ENCODE data around the gene RAMACL. TPM values are rescaled to one million over a fixed set of nuclear protein-coding genes. Genes with fewer than 3 reads are reported as not detected.
"Not testable (repeated sequence)": the region's sequence is repeated elsewhere in the genome, so short reads cannot be mapped to it uniquely, and the experiment has no call there.

RAMACL gene
- total RNA-seq (under 1 TPM; 0.44 to 0.82 TPM), total RNA-seq (0.53 to 4.4 reads per million in 2 donors)

DNA sequence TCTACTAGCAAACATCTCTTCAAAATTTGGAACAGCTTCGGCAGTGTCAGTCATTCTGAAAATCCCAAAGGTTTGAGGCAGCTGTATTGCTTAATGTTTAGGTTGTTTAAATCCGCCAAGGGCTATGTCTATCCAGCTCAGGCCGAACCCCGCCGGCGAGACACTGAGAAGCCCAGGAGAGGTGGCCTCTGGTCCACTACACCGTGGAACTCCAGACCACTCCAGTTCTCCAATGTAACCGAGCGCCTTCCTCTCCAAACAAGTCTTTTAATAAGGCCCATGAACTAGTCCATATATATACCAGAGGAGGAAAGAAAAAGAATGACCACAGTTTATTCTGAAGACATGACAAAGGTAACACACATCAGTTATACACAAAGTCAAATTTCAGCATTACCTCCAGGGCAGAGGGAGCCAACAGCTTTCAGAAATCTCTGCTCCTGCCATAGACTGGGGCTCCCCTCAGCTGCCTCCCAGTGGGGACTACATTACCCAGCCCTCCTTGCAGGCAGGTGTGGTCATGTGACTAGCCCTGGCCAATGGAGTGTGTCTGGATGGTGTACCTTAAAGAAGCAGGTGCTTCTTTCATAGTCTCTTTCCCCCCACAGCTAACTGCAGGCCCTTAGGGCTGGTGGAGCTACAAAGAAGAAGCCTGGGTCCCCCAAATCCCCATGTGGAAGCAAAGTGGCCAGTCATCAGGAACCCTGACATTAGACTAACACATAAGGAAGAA lies at the start of gene RAMACL:
Gene RAMACL (minus strand): TSS at position 255 of the 733 bp plus-strand sequence. CDS start 201 bp downstream, at position 54.
- no peaks in the 10 kb centered on the region for H3K9me3 ChIP-seq (ENCODE audit: control insufficient read depth, low read length, poor library complexity, severe bottlenecking)
- no peak within 1 kb of the TSS for H3K27ac Mint-ChIP-seq
- peaks cover 5% of the 10 kb centered on the region for H3K27me3 Mint-ChIP-seq
- DNase-seq (peak in 2 of 3 donors; percentile 19 to 25), ATAC-seq (peak; percentile 96)
- H3K4me3 Mint-ChIP-seq: no peak within 1 kb of the TSS
- H3K4me1 Mint-ChIP-seq: peaks cover 4% of the 10 kb centered on the region
- H3K36me3 Mint-ChIP-seq (ENCODE audit: low read depth): no peaks in the 10 kb centered on the region

DNA sequence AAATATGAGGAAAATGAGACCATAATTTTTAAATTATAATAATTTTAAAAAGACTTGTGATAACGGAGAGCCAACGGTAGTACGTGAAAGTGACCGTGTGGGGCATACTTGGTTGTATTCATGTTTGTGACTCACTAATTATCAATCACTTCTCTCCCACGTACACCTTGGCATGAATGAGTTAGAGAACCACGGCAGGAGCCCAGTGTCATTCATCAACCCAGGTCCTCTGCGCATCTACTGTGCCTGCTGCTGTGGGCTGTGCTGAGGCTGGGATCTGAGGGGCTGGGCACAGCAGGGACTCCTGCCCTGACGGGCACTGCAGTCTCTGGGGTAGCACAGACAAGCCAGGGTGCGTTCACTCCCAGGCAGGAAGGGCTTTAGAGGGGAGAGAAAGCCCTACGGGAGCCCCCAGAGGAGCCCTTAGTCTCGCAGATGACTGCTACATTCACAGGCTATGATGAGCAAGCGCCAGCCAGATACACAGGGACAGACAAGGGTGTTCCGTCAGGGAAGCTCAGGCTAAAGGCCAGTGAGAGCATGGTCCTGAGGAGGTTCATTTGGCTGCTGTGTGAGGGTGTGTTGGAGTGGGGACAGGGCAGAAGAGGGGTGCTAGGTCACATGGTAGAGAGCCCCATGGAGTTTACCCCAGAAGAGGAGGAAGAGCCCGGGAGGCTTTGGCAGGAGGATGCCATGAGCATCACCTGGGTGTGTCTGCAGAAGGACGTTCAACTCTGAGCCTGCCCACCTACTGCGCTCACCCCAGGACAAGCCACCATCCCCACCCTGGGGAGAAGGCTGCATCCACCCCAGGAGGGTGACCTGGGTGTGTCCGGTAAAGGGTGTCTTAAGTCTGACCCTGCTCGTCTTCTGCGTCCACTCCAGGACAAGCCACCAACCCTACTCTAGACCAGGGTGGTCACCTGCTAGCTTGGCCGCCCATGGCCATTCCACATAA lies 48.8 kb upstream of the RAMACL start:
- H3K27me3 Mint-ChIP-seq: peaks cover 68% of the 10 kb centered on the region
- peaks cover 23% of the 10 kb centered on the region for H3K4me1 Mint-ChIP-seq
- H3K27ac Mint-ChIP-seq: no peak overlapping the region
- H3K9me3 ChIP-seq (ENCODE audit: control insufficient read depth, low read length, poor library complexity, severe bottlenecking): no peaks in the 10 kb centered on the region
- H3K36me3 Mint-ChIP-seq (ENCODE audit: low read depth): peaks cover 10% of the 10 kb centered on the region
- DNase-seq (no peak), ATAC-seq (no peak)
- no peak overlapping the region for H3K4me3 Mint-ChIP-seq

DNA sequence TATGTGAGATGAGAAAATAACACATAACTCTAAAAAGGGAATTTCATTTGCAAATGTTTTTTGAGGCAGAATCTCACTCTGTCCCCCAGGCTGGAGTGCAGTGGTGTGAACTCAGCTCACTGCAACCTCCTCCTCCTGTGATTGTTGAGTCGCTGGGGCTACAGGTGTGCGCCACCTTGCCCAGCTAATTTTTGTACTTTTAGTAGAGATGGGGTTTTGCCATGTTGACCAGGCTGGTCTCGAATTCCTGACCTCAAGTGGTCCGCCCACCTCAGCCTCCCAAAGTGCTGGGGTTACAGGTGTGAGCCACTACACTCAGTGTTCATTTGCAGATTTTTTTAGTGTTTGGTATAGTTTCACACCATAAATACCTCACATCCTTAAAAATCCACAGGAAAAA lies 48.1 kb upstream of the RAMACL start:
- ATAC-seq; H3K36me3 Mint-ChIP-seq (ENCODE audit: low read depth); H3K27ac Mint-ChIP-seq; H3K4me3 Mint-ChIP-seq; H3K9me3 ChIP-seq (ENCODE audit: control insufficient read depth, low read length, poor library complexity, severe bottlenecking); DNase-seq: not testable (repeated sequence)
- Mint-ChIP-seq H3K4me1 (peaks cover 19% of the 10 kb centered on the region), H3K27me3 (peaks cover 66% of the 10 kb centered on the region)

DNA sequence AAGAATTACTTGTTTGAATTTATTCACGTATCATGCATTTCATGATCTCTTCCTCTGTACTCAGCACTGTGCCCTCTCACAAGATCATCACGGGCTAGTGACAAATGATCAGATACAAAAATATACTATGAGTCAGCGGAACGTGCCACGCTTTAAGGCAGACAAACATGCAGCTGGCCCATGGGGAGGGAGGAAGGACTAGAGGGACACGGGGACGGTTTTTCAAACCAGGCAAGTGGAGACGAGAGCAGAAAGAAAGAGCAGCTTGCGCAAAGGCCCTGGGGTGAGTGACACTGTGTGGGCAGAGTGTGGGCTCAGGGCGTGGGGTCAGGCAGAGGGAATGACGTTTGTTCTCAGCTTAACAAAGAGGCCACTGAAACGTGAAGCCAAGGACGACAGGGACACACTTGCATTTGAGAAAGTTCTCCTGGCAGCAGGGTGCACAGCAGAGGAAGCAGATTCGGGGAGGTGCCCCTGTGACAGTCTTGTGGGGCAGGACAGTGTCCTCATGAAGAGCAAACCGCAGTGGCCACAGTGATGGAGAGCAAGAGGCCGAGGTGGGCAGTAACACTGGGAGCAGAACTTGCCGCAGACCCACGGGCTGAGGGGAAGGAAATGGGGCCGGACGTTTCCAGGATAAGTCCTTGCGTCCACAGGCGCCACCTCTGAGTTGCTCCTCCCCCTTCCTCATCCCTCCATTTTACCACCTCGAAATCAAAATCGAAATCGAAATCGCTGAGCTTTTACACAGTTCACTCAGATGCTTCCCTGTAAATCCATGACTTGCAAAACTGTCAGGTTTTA lies 47.5 kb upstream of the RAMACL start:
- no peak for DNase-seq
- no peaks in the 10 kb centered on the region for H3K9me3 ChIP-seq (ENCODE audit: control insufficient read depth, low read length, poor library complexity, severe bottlenecking)
- H3K27me3 Mint-ChIP-seq: peaks cover 65% of the 10 kb centered on the region
- peaks cover 16% of the 10 kb centered on the region for H3K4me1 Mint-ChIP-seq
- H3K4me3 Mint-ChIP-seq: no peak overlapping the region
- H3K36me3 Mint-ChIP-seq (ENCODE audit: low read depth): peaks cover 10% of the 10 kb centered on the region
- ATAC-seq: no peak
- no peak overlapping the region for H3K27ac Mint-ChIP-seq

DNA sequence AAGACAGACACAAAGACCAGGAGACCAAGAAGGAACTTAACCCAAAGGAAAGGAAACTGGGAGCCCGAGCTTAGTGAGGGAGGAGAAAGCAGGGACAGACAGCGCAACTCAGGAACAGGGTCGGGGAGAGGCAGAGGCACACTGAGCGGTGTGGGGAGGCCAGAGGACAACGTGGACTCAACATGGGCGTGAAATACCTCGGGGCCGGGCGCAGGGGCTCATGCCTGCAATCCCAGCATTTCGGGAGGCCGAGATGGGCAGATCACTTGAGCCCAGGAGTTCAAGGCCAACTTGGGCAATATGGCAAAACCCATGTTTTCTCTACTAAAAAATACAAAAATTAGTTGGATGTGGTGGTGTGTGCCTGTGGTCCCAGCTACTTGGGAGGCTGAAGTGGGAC lies 46.3 kb upstream of the RAMACL start:
- Mint-ChIP-seq H3K27ac (no peak overlapping the region), H3K36me3 (ENCODE audit: low read depth) (peaks cover 7% of the 10 kb centered on the region), H3K27me3 (peaks cover 55% of the 10 kb centered on the region), H3K4me3 (no peak overlapping the region), H3K4me1 (peaks cover 20% of the 10 kb centered on the region)
- ATAC-seq: no peak
- no peaks in the 10 kb centered on the region for H3K9me3 ChIP-seq (ENCODE audit: control insufficient read depth, low read length, poor library complexity, severe bottlenecking)
- no peak for DNase-seq

DNA sequence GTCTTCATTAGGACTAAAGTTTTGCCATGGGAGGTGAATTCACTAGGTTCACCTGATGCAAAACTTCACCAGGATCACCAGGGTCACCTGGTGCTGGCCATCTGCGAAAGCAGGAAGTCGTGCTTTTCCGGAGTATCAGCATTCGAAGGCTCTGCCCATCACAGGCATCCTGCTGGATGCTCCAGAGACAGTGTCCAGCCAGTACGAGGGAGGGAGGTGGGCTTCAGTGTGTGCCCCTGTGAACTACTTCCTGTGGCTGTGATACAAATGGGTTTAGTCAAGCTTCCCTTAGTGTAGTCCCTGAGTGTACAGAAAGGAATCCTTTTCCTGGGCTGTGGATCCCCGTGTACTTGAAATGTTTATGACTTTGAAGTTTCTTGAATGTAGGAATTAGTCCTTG lies 44.0 kb upstream of the RAMACL start:
- Mint-ChIP-seq H3K27me3 (peaks cover 45% of the 10 kb centered on the region), H3K4me1 (peaks cover 26% of the 10 kb centered on the region), H3K36me3 (ENCODE audit: low read depth) (peaks cover 7% of the 10 kb centered on the region), H3K27ac (no peak overlapping the region), H3K4me3 (no peak overlapping the region)
- DNase-seq (no peak), ATAC-seq (no peak)
- H3K9me3 ChIP-seq (ENCODE audit: control insufficient read depth, low read length, poor library complexity, severe bottlenecking): no peaks in the 10 kb centered on the region

DNA sequence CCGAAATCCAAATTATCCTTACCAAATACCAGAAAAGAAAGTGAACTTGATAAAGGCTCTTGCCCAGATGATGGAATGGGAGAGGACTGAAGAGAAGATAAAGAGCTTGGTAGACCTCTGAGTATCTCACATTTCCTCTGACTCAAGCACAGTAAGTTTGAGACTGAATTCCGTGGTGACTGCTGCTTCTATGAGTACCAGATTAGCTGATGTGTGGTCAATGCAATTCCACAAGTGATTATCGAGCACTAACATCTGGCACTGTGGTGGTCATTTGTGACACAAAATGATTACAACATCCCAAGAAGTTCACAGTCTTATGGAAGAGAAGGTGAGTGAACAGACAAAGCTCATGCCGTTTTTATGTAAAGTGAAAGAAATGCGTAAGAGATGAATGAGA lies 43.1 kb upstream of the RAMACL start:
- H3K27ac Mint-ChIP-seq: no peak overlapping the region
- H3K36me3 Mint-ChIP-seq (ENCODE audit: low read depth): peaks cover 7% of the 10 kb centered on the region
- no peak overlapping the region for H3K4me3 Mint-ChIP-seq
- no peaks in the 10 kb centered on the region for H3K9me3 ChIP-seq (ENCODE audit: control insufficient read depth, low read length, poor library complexity, severe bottlenecking)
- DNase-seq (no peak), ATAC-seq (no peak)
- H3K4me1 Mint-ChIP-seq: peaks cover 29% of the 10 kb centered on the region
- H3K27me3 Mint-ChIP-seq: peaks cover 43% of the 10 kb centered on the region

DNA sequence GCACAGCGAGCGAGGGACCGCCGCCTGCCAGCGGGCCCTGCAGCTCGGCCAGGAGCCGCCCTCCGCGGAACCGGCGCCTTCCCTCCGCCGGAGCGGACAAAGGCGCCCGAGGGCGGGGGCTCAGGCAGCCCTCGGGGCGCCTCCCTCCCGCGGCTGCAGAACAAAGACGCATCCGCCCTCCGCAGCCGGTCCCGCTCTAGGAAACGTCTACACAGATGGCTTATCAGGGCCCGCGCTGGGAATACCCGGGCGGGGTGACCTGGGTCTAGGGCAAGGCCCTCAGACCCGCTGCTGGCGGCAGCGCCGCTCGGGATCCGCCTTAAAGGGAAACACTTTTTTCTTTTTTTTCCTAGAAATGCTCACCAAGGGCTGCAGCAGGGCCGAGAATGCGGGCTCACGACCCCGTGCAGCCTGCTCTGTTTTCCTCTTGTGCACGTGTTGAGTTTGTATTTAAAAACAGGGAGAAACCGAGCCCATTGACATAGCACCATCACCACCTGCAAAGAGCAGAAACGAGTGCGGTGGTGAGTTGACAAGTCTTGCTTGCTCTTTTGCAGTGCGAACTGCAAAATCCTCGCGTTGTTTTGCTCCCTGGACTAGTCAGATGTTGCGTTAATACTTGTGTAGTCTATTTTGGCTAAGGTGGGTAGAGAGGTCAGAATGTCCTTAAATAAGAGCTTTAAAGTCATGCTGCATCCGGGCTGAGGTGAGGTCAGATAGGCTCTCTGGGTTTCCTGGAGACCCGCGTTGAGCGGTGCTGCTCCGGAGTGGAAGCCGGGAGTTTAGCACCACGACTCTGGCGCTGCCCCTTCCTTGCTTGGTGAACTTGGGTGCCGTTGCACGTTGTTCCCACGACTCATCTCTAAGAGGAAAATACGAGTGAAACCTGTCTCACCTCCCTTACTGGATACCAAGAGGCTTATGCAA lies 41.7 kb upstream of the RAMACL start:
- H3K27ac Mint-ChIP-seq: peak overlapping the region; percentile 16
- DNase-seq: peak; percentile 40 to 68 (median 59)
- peaks cover 24% of the 10 kb centered on the region for H3K4me1 Mint-ChIP-seq
- peak overlapping the region; percentile 93 for H3K4me3 Mint-ChIP-seq
- ATAC-seq: peak; percentile 24
- H3K36me3 Mint-ChIP-seq (ENCODE audit: low read depth): peaks cover 3% of the 10 kb centered on the region
- peaks cover 41% of the 10 kb centered on the region for H3K27me3 Mint-ChIP-seq
- no peaks in the 10 kb centered on the region for H3K9me3 ChIP-seq (ENCODE audit: control insufficient read depth, low read length, poor library complexity, severe bottlenecking)

DNA sequence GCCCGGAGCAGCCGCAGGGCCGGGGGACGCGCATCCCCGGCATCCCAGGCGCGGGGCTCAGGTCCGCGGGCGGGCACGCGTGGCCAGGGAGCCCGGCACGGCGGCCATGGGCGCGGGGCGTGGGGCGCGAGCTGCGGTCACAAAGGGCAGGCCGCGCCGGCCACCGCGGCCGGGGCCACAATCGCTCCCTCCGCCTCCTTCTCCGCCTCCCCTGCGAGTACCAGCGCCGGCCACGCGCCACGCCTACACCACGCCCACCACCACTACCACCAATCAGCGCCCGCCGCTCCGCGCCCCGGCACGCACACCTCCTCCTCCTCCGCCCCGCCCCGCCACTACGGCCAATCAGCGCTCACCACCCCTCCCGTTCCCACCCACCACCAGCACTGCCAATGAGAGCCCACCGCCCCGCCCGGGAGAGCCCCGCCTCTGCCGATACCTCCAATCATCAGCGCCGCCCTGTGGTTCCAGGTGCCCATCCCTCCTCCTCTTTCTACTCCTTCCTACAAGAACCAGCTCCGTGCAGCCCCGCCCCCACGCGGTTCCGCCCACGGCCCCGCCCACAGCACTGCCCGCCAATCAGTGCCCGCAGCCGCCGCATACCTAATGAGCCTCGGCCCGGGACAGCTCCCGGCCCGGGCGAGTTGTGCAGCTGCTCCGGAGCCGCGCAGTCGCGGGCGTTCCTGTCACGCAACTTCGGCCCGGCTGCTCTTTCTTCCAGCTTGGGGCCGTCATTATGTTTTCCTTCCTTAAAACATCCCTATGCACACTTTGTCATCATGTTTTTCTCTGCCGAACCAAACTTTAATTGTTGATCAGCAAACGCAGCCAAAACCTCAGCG lies 40.8 kb upstream of the RAMACL start, which contains the start of gene RPS6KA2:
Gene RPS6KA2 (minus strand): TSS at position 219 of the 842 bp plus-strand sequence. CDS start 232 bp downstream, outside the sequence.
- DNase-seq: peak; percentile 100
- H3K4me1 Mint-ChIP-seq: peaks cover 22% of the 10 kb centered on the region
- no peaks in the 10 kb centered on the region for H3K36me3 Mint-ChIP-seq (ENCODE audit: low read depth)
- H3K4me3 Mint-ChIP-seq: peak within 1 kb of the TSS; percentile 93
- peak; percentile 93 for ATAC-seq
- no peaks in the 10 kb centered on the region for H3K9me3 ChIP-seq (ENCODE audit: control insufficient read depth, low read length, poor library complexity, severe bottlenecking)
- peaks cover 39% of the 10 kb centered on the region for H3K27me3 Mint-ChIP-seq
- peak within 1 kb of the TSS; percentile 16 for H3K27ac Mint-ChIP-seq

DNA sequence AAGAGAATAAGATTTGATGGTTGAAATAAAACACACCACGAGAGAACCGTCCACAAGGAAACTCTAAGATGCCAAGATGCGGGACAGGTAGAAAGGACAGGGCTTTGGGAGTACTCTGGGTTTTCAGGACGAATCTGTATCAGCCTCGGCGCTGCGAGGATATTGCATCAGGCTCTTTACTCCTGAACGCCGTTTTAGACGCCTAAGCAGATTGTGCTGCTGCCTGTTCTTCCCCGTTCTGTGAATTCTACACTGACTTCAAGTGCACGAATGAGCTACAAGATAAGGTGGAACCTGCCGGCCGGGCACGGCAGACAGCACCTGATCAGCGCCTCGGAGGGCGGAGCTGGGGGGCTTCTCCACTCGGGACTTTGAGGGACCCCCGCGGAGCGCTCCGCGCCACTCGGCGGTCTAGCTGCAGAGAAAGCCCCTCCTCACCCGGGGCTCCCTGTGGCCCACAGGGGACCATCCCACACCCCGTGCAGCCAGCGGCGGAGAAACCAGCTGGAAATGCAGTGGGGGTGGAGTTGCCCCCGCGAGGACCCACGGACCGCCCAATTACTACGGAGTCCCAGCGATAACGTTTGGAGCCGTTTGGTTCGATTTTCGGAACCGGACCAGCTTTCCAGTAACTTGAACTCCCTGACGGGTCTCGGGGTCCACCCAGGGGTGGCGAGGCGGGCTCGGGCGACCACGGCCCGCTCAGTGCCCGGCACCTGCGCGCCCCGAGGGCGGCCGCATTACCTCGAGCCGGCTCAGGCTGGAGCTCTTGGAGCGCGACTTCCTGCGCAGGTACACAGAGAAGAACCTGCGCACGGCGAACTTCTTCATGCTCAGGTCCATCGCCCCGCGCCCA lies 39.9 kb upstream of the RAMACL start:
- Mint-ChIP-seq H3K36me3 (ENCODE audit: low read depth) (no peaks in the 10 kb centered on the region), H3K27me3 (peaks cover 38% of the 10 kb centered on the region), H3K27ac (no peak overlapping the region)

DNA sequence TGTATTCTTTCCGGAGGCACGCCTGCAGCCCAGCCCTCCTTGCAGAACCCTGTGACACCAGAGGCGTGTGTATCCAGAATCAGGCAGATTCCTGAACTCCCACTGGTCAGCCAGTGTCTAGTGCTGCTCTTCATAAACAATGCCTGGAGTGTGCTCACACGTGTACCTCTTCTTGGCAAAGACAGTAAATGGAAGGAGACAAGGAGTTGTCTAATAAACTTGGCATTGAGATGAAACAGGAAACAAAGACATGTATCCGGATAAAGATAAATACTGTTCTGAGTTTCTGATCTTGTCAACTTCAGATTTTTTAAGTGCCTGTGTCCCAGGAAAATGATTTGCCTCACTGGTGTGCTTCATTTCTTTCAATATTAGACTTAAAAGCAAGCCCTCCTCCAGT lies 38.9 kb upstream of the RAMACL start:
- no peaks in the 10 kb centered on the region for H3K9me3 ChIP-seq (ENCODE audit: control insufficient read depth, low read length, poor library complexity, severe bottlenecking)
- Mint-ChIP-seq H3K4me3 (no peak overlapping the region), H3K27me3 (peaks cover 36% of the 10 kb centered on the region), H3K4me1 (peaks cover 20% of the 10 kb centered on the region), H3K27ac (no peak overlapping the region), H3K36me3 (ENCODE audit: low read depth) (no peaks in the 10 kb centered on the region)
- DNase-seq (no peak), ATAC-seq (no peak)

More for the DNA sequence above, 39.9 kb upstream of the RAMACL start:
- DNase-seq (peak in 2 of 3 donors; percentile 11 to 13), ATAC-seq (no peak)
- Mint-ChIP-seq H3K4me1 (peaks cover 20% of the 10 kb centered on the region), H3K4me3 (peak overlapping the region; percentile 80)
- H3K9me3 ChIP-seq (ENCODE audit: control insufficient read depth, low read length, poor library complexity, severe bottlenecking): no peaks in the 10 kb centered on the region
